GM18909 (cell line): Measurements from ENCODE around the gene TSG101.

Experiments used
- ATAC-seq: cut with Tn5 transposase; IDR thresholded peaks from one replicate; pipeline ENCODE4 v1.9.1; 2021; ENCODE audit warnings: mild to moderate bottlenecking; ENCODE audit not compliant: unreplicated experiment, poor library complexity

Gene TSG101

GRCh38 chr11:18495271-18495670 is 31.5 kb downstream of the TSG101 start:
- no peak for ATAC-seq

GRCh38 chr11:18493310-18493709 is 33.4 kb downstream of the TSG101 start:
- ATAC-seq: no peak

- no peak for ATAC-seq
Measured at GRCh38 chr11:18492888-18493287, 33.9 kb downstream of the TSG101 start.

- no peak for ATAC-seq
Measured at GRCh38 chr11:18491924-18492323, 34.8 kb downstream of the TSG101 start.

GRCh38 chr11:18490736-18491485 is 35.8 kb downstream of the TSG101 start:
- no peak for ATAC-seq

GRCh38 chr11:18490319-18490718 is 36.4 kb downstream of the TSG101 start:
- no peak for ATAC-seq

- peak; percentile 59 for ATAC-seq
Measured at GRCh38 chr11:18485913-18486528, 40.7 kb downstream of the TSG101 start.

GRCh38 chr11:18479063-18479462 is 47.7 kb downstream of the TSG101 start:
- no peak for ATAC-seq

- ATAC-seq: no peak
Measured at GRCh38 chr11:18472587-18472986, 54.2 kb downstream of the TSG101 start.

- ATAC-seq: peak; percentile 72
Measured at GRCh38 chr11:18471995-18472394, 54.7 kb downstream of the TSG101 start.

GRCh38 chr11:18468961-18469360 is 57.8 kb downstream of the TSG101 start:
- no peak for ATAC-seq

GRCh38 chr11:18468059-18468458 is 58.7 kb downstream of the TSG101 start:
- ATAC-seq: no peak

GRCh38 chr11:18466402-18466801 is 60.3 kb downstream of the TSG101 start:
- ATAC-seq: no peak

- ATAC-seq: no peak
Measured at GRCh38 chr11:18463439-18463838, 63.3 kb downstream of the TSG101 start.

- no peak for ATAC-seq
Measured at GRCh38 chr11:18461909-18462308, 64.8 kb downstream of the TSG101 start.

GRCh38 chr11:18459634-18460033 is 67.1 kb downstream of the TSG101 start:
- no peak for ATAC-seq

- no peak for ATAC-seq
Measured at GRCh38 chr11:18457450-18457849, 69.3 kb downstream of the TSG101 start.

- no peak for ATAC-seq
Measured at GRCh38 chr11:18455686-18456372, 70.9 kb downstream of the TSG101 start, which contains the start of gene LDHAL6A. LDHAL6A (plus strand) TSS chr11:18455856; CDS start chr11:18456681, 825 bp downstream.

GRCh38 chr11:18452927-18453326 is 73.8 kb downstream of the TSG101 start:
- ATAC-seq: no peak

- ATAC-seq: no peak
Measured at GRCh38 chr11:18449251-18449650, 77.5 kb downstream of the TSG101 start.

GRCh38 chr11:18438691-18439090 is 88.1 kb downstream of the TSG101 start:
- no peak for ATAC-seq
